Heart left ventricle (tissue), 13 donors: Measurements from ENCODE around the gene C15orf39.

ENCODE experiments used
- POLR2A ChIP-seq, 2 donors: fragments of 450-650 bp; IDR thresholded peaks; one replicate each; pipeline ENCODE4 v1.6.1; 2017; ENCODE audit warnings: antibody characterized with exemption in 2 of 2, mild to moderate bottlenecking in 2 of 2, moderate library complexity in 2 of 2
- TF ChIP-seq, protein P1 (sequence below), 12 donors: fragments of 200-600 bp; sonication (generic) in 4 of 12; IDR thresholded peaks; one replicate each; pipeline versions ENCODE4 v1.5.0 to v1.8.0; 2018 to 2022; ENCODE audit warnings: antibody characterized with exemption in 12 of 12, mild to moderate bottlenecking in 5 of 12
- donor health status: ischemic (EF 13 %, LVEDD 7.1; RV severe dilation, severe dysfunction).
- donor health status: DM: no; HTN: yes; CAD: no.
- donor health status: DM: no; HTN: no; CAD: no.
- donor health status: ischemic (EF 25% LVEDD 6.9; RV normal size, moderate dysfunction).
- donor health status: ischemic (EF 25% LVEDD 5.7; RV mildly dilated, moderate dysfunction).
- donor health status: ischemic (EF 35%, LVEDD 5.7; RV mildly dilated, moderate dysfunction).
- donor health status: nonischemic (EF 11% LVEDD 7.7; RV severe dilation, severe dysfunction).
- donor health status: DM: yes; HTN: yes; CAD: no.
- donor health status: PGD.
- donor health status: ischemic (EF 29% LVEDD 5.4; RV normal size, mild dysfunction).
- donor health status: nonischemic (EF 23%, LVEDD 6.1; RV moderate dilation, normal function).

DNA sequence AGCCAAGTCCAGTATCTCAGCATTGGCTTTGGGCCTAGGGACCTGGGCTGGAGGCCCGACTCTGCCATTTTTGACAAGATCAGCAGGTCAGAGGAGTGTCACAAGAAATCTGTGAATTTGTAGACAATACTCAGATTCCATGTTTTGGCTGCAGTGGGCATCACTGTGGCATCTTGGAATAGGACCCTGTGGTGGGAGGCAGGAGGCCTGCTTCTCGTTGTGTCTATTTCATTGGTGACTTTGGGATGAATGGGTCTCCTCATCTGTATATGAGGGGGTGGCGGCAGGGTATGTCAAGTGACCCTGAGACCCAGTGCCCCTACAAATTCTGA is 3.3 kb downstream of the C15orf39 start:
- no peak for TF ChIP-seq POLR2A (IDR thresholded peaks at IDR 0.05)
- TF ChIP-seq, protein P1, sequence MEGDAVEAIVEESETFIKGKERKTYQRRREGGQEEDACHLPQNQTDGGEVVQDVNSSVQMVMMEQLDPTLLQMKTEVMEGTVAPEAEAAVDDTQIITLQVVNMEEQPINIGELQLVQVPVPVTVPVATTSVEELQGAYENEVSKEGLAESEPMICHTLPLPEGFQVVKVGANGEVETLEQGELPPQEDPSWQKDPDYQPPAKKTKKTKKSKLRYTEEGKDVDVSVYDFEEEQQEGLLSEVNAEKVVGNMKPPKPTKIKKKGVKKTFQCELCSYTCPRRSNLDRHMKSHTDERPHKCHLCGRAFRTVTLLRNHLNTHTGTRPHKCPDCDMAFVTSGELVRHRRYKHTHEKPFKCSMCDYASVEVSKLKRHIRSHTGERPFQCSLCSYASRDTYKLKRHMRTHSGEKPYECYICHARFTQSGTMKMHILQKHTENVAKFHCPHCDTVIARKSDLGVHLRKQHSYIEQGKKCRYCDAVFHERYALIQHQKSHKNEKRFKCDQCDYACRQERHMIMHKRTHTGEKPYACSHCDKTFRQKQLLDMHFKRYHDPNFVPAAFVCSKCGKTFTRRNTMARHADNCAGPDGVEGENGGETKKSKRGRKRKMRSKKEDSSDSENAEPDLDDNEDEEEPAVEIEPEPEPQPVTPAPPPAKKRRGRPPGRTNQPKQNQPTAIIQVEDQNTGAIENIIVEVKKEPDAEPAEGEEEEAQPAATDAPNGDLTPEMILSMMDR (IDR thresholded peaks at IDR 0.05) = no peak
